Keratinocyte (primary cell): ENCODE results near the gene KLHDC7B. TPM values are rescaled to one million over a fixed set of nuclear protein-coding genes. Genes with fewer than 3 reads are reported as not detected.

ENCODE experiments used
- DNase-seq: peaks from one replicate; pipeline ENCODE4 v3.0.0-alpha.2; 2011; ENCODE audit warnings: low read depth, missing footprints, low spot score
- FAIRE-seq: peaks from 2 replicates; lab custom pipeline; 2011; peaks lifted over from hg19 to GRCh38; lab: Jason Lieb, UNC
- H2AFZ ChIP-seq: 2 replicates; pipeline ENCODE4 v1.6.0; 2012; ENCODE audit warnings: low read length, control low read depth, inconsistent platforms; ENCODE audit not compliant: control insufficient read depth
- H3K27ac ChIP-seq: 2 replicates; pipeline ENCODE4 v1.5.1; 2011; ENCODE audit warnings: low read length; ENCODE audit not compliant: control insufficient read depth, insufficient read depth
- H3K27me3 ChIP-seq: 3 replicates; pipeline ENCODE4 v1.6.0; 2011; ENCODE audit warnings: low read length; ENCODE audit not compliant: control insufficient read depth, insufficient read depth; ENCODE audit errors: extremely low read depth
- H3K36me3 ChIP-seq, 2 experiments: 2 replicates in 1 of 2; 3 replicates in 1 of 2; pipeline ENCODE4 v1.5.1; 2011; ENCODE audit warnings: low read length in 2 of 2, mild to moderate bottlenecking in 1 of 2; ENCODE audit not compliant: control insufficient read depth in 2 of 2, insufficient read depth in 2 of 2; ENCODE audit errors: extremely low read depth in 1 of 2
- H3K4me1 ChIP-seq: 3 replicates; pipeline ENCODE4 v1.5.1; 2011; ENCODE audit warnings: low read length; ENCODE audit not compliant: control insufficient read depth, insufficient read depth; ENCODE audit errors: extremely low read depth
- H3K4me2 ChIP-seq: 3 replicates; pipeline ENCODE4 v1.6.0; 2011; ENCODE audit warnings: low read depth, low read length; ENCODE audit not compliant: control insufficient read depth, insufficient read depth; ENCODE audit errors: extremely low read depth
- H3K4me3 ChIP-seq, 3 experiments: fragments of 200-600 bp in 1 of 3; sonication (generic) in 1 of 3; 2 replicates in 2 of 3; 3 replicates in 1 of 3; pipeline ENCODE4 v1.5.1; 2011 to 2016; ENCODE audit warnings: low read length in 3 of 3, mild to moderate bottlenecking in 3 of 3, control low read depth in 2 of 3, inconsistent platforms in 1 of 3, low read depth in 1 of 3, mixed read lengths in 1 of 3, mixed run types in 1 of 3, moderate library complexity in 1 of 3; ENCODE audit not compliant: control insufficient read depth in 2 of 3, insufficient read depth in 2 of 3; ENCODE audit errors: extremely low read depth in 1 of 3
- H3K79me2 ChIP-seq: 2 replicates; pipeline ENCODE4 v1.6.0; 2012; ENCODE audit warnings: low read length; ENCODE audit not compliant: control insufficient read depth, insufficient read depth
- H3K9ac ChIP-seq: 3 replicates; pipeline ENCODE4 v1.6.0; 2011; ENCODE audit warnings: low read length; ENCODE audit not compliant: control insufficient read depth, insufficient read depth; ENCODE audit errors: extremely low read depth
- H3K9me1 ChIP-seq: 3 replicates; pipeline ENCODE4 v1.6.0; 2011; ENCODE audit warnings: low read length; ENCODE audit not compliant: control insufficient read depth, insufficient read depth; ENCODE audit errors: extremely low read depth
- H3K9me3 ChIP-seq: 2 replicates; pipeline ENCODE4 v1.5.1; 2012; ENCODE audit warnings: low read depth, low read length; ENCODE audit not compliant: control insufficient read depth
- H4K20me1 ChIP-seq: 3 replicates; pipeline ENCODE4 v1.6.0; 2011; ENCODE audit warnings: low read length; ENCODE audit not compliant: control insufficient read depth, insufficient read depth; ENCODE audit errors: extremely low read depth
- EZH2 ChIP-seq: IDR thresholded peaks from one replicate; pipeline ENCODE4 v1.6.1; 2012; ENCODE audit warnings: inconsistent platforms, mild to moderate bottlenecking, low read length, moderate library complexity
- dilution Hi-C: fragments of 300-500 bp; cut with MboI; formaldehyde crosslinking; loops from one replicate; pipeline ENCODE4 v1.7.0; 2020; ENCODE audit warnings: low sequenced_read_pairs; ENCODE audit not compliant: extremely low pct_ligation_motif_present
- polyA plus RNA-seq, 5 experiments: library from polyadenylated mRNA; depleted of rRNA in 3 of 5; stranded (reverse) in 3 of 5; stranded (forward) in 1 of 5; unstranded in 1 of 5; fragments of >200 nt; gene quantifications; 1 replicate in 1 of 5; 2 replicates in 3 of 5; 3 replicates in 1 of 5; pipeline versions ENCODE4 v1.2.1 to v1.2.3, GENCODE V29; 2011 to 2012; ENCODE audit warnings: missing spikeins in 2 of 5, low read depth in 1 of 5, low replicate concordance in 1 of 5
- TF ChIP-seq, protein P1 (sequence below), 3 experiments: IDR thresholded peaks in 1 of 3; conservative IDR thresholded peaks in 1 of 3; optimal IDR thresholded peaks in 1 of 3; 2 replicates in 2 of 3; 3 replicates in 1 of 3; pipeline versions ENCODE3 to v1.5.1; 2011; ENCODE audit warnings: low read length in 3 of 3, mild to moderate bottlenecking in 3 of 3, moderate library complexity in 2 of 3, control low read depth in 1 of 3, inconsistent platforms in 1 of 3; ENCODE audit not compliant: insufficient read depth in 2 of 3; ENCODE audit errors: extremely low read depth in 1 of 3

KLHDC7B gene
- polyA plus RNA-seq, 1 donor (not counting 4 experiments of a cell fraction or from before 2014, with no cell fraction given), result 0.01 TPM

DNA sequence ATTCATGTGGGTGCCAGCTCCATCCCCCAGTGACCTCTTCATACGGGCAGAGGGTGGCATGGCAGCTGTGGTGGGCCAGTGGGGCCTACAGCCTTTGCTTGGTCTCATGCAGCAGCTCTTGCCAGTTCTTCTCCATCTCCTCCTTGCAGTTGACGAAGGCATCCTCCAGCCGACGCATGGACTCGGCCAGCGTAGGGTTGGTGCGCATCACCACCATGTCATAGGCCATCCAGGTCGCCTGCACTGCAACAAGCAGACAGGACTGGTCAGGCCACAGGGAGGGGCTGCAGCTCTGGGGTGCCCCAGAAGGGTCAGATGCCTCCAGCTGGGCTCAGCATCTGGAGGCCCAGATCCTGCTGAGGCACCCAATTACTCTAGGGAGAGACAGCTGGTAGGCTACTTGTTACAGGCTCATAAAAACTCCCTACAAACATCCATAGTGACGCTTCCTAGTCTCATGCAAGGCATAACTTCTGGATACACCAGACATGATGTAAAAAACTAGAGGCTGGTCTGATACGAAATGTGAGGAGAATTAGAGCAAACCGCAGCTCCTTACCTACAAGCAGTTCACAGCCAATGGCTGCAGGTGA lies 5.6 kb downstream of the KLHDC7B start:
- H3K4me1 ChIP-seq, result no peaks in the 10 kb centered on the region
- H3K4me2 ChIP-seq, result no peak overlapping the region
- no peaks in the 10 kb centered on the region for H4K20me1 ChIP-seq
- DNase-seq (no peak), FAIRE-seq (no peak)
- no peak overlapping the region for H3K4me3 ChIP-seq
- H3K9me1 ChIP-seq, result no peaks in the 10 kb centered on the region
- H3K27me3 ChIP-seq, result peaks cover 13% of the 10 kb centered on the region
- H2AFZ ChIP-seq, result no peak overlapping the region
- dilution Hi-C loops, result no loop called here
- TF ChIP-seq EZH2, result no peak
- no peak overlapping the region for H3K27ac ChIP-seq
- no peaks in the 10 kb centered on the region for H3K9me3 ChIP-seq
- H3K9ac ChIP-seq, result no peak overlapping the region
- H3K36me3 ChIP-seq, result no peaks in the 10 kb centered on the region
- H3K79me2 ChIP-seq, result no peaks in the 10 kb centered on the region

GRCh38 chr22:50553310-50553709 lies 7.6 kb downstream of the KLHDC7B start:
- DNase-seq (no peak), FAIRE-seq (no peak)
- H3K9me1 ChIP-seq, result no peaks in the 10 kb centered on the region
- H4K20me1 ChIP-seq, result no peaks in the 10 kb centered on the region
- H3K9me3 ChIP-seq, result no peaks in the 10 kb centered on the region
- no peaks in the 10 kb centered on the region for H3K79me2 ChIP-seq
- dilution Hi-C loops, result no loop called here
- no peak overlapping the region for H3K4me3 ChIP-seq
- no peaks in the 10 kb centered on the region for H3K27me3 ChIP-seq
- H2AFZ ChIP-seq, result no peak overlapping the region
- H3K36me3 ChIP-seq, result no peaks in the 10 kb centered on the region
- H3K4me2 ChIP-seq, result no peak overlapping the region
- no peak overlapping the region for H3K9ac ChIP-seq
- H3K4me1 ChIP-seq, result no peaks in the 10 kb centered on the region
- H3K27ac ChIP-seq, result no peak overlapping the region
- TF ChIP-seq, protein P1, sequence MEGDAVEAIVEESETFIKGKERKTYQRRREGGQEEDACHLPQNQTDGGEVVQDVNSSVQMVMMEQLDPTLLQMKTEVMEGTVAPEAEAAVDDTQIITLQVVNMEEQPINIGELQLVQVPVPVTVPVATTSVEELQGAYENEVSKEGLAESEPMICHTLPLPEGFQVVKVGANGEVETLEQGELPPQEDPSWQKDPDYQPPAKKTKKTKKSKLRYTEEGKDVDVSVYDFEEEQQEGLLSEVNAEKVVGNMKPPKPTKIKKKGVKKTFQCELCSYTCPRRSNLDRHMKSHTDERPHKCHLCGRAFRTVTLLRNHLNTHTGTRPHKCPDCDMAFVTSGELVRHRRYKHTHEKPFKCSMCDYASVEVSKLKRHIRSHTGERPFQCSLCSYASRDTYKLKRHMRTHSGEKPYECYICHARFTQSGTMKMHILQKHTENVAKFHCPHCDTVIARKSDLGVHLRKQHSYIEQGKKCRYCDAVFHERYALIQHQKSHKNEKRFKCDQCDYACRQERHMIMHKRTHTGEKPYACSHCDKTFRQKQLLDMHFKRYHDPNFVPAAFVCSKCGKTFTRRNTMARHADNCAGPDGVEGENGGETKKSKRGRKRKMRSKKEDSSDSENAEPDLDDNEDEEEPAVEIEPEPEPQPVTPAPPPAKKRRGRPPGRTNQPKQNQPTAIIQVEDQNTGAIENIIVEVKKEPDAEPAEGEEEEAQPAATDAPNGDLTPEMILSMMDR (optimal IDR thresholded peaks at IDR 0.05 in 1 of 3, IDR thresholded peaks at IDR 0.05 in 1 of 3, conservative IDR thresholded peaks at IDR 0.05 in 1 of 3; ENCODE audit: extremely low read depth in 1 of 3, insufficient read depth in 2 of 3, low read length in 3 of 3), result no peak
- no peak for TF ChIP-seq EZH2

- no peak for FAIRE-seq
- no peak for DNase-seq
- TF ChIP-seq, protein P1 (optimal IDR thresholded peaks at IDR 0.05 in 1 of 3, IDR thresholded peaks at IDR 0.05 in 1 of 3, conservative IDR thresholded peaks at IDR 0.05 in 1 of 3; ENCODE audit: extremely low read depth in 1 of 3, insufficient read depth in 2 of 3, low read length in 3 of 3), result no peak
- no peak for TF ChIP-seq EZH2
- Histone ChIP-seq H3K27ac (no peak overlapping the region), H3K9ac (no peak overlapping the region), H3K36me3 (no peaks in the 10 kb centered on the region), H3K9me3 (no peaks in the 10 kb centered on the region), H3K9me1 (no peaks in the 10 kb centered on the region), H3K4me2 (no peak overlapping the region), H3K4me1 (peaks cover 7% of the 10 kb centered on the region), H3K27me3 (no peaks in the 10 kb centered on the region), H4K20me1 (no peaks in the 10 kb centered on the region), H3K79me2 (no peaks in the 10 kb centered on the region), H3K4me3 (no peak overlapping the region), H2AFZ (no peak overlapping the region)
- dilution Hi-C loops, result no loop called here
Measured at GRCh38 chr22:50556703-50557102, 11.0 kb downstream of the KLHDC7B start.
